Small intestine (tissue), 7 donors: ENCODE data around the gene CCDC142. TPM values are rescaled to one million over a fixed set of nuclear protein-coding genes. Genes with fewer than 3 reads are reported as not detected.

ENCODE experiments used
- DNase-seq, 2 donors: peaks; one replicate each; pipeline versions ENCODE4 v3.0.0 to v3.0.0-alpha.2; 2013
- FAIRE-seq: peaks from 2 replicates; lab custom pipeline; 2012; peaks lifted over from hg19 to GRCh38; lab: Jason Lieb, UNC
- H3K27ac ChIP-seq, 3 donors: one replicate each; pipeline ENCODE4 v1.5.1; 2013; ENCODE audit warnings: low read length in 2 of 3, mild to moderate bottlenecking in 2 of 3, control low read depth in 1 of 3, inconsistent platforms in 1 of 3, low read depth in 1 of 3, moderate library complexity in 1 of 3
- H3K27me3 ChIP-seq, 3 donors: one replicate each; pipeline ENCODE4 v1.6.1; 2013; ENCODE audit warnings: low read length in 3 of 3, inconsistent platforms in 1 of 3; ENCODE audit not compliant: control insufficient read depth in 3 of 3, insufficient read depth in 3 of 3
- H3K36me3 ChIP-seq, 3 donors: one replicate each; pipeline ENCODE4 v1.6.1; 2013; ENCODE audit warnings: low read length in 3 of 3, inconsistent platforms in 1 of 3, low read depth in 1 of 3, mild to moderate bottlenecking in 1 of 3, moderate library complexity in 1 of 3; ENCODE audit not compliant: control insufficient read depth in 3 of 3, insufficient read depth in 2 of 3
- H3K4me1 ChIP-seq, 3 donors: one replicate each; pipeline ENCODE4 v1.6.1; 2013; ENCODE audit warnings: low read length in 2 of 3, inconsistent platforms in 1 of 3, low read depth in 1 of 3, mild to moderate bottlenecking in 1 of 3, moderate library complexity in 1 of 3; ENCODE audit not compliant: control insufficient read depth in 3 of 3, insufficient read depth in 2 of 3
- H3K4me3 ChIP-seq, 3 donors: one replicate each; pipeline ENCODE4 v1.5.1; 2013; ENCODE audit warnings: low read length in 3 of 3, control low read depth in 1 of 3, inconsistent platforms in 1 of 3, low read depth in 1 of 3, mild to moderate bottlenecking in 1 of 3, moderate library complexity in 1 of 3
- H3K9me3 ChIP-seq, 2 donors: one replicate each; pipeline ENCODE4 v1.6.1; 2013; ENCODE audit warnings: low read depth in 1 of 2, low read length in 1 of 2; ENCODE audit not compliant: control insufficient read depth in 2 of 2, insufficient read depth in 1 of 2
- WGBS, 3 donors: extraction: QIAGEN DNeasy Blood & Tissue Kit; methylation state at CpG; one replicate each; pipeline ENCODE4 v1.1.7; 2013; 5-methylcytosine and 5-hydroxymethylcytosine counted together
- polyA plus RNA-seq, 4 donors: library from polyadenylated mRNA; stranded (reverse) in 3 of 4; unstranded in 1 of 4; fragments of 200-250 nt in 3 of 4; fragments of 120-200 nt in 1 of 4; gene quantifications; one replicate each; pipeline versions ENCODE4 v1.2.1 to v1.2.3, GENCODE V29; 2013
- donor health status: healthy with polysubstance abuse.
- donor health status: control.
- donor health status: control.
- donor health status: Bipolar disorder and iron deficiency.
- donor health status: healthy.

The CCDC142 gene
- polyA plus RNA-seq, 4 donors = 4.1 to 21.0 (median 8.4) TPM

GRCh38 chr2:74502720-74503505 lies 20.1 kb upstream of the CCDC142 start:
- FAIRE-seq = no peak
- H3K9me3 ChIP-seq = no peaks in the 10 kb centered on the region
- peak overlapping the region; percentile 62 to 85 (median 82) for H3K4me3 ChIP-seq
- H3K4me1 ChIP-seq = peaks cover 3 to 57% (median 6%) of the 10 kb centered on the region in 3 donors
- peaks cover 0 to 39% (median 0%) of the 10 kb centered on the region in 3 donors for H3K27me3 ChIP-seq
- WGBS, 3 donors = 0 to 2% (median 2%) methylated on average over 62 to 67 of the region's 67 CpGs
- peak; percentile 91 to 94 for DNase-seq
- H3K36me3 ChIP-seq = peaks cover 0 to 29% (median 0%) of the 10 kb centered on the region in 3 donors
- H3K27ac ChIP-seq = peak overlapping the region; percentile 94 to 98 (median 97)

- FAIRE-seq = no peak
- Histone ChIP-seq H3K36me3 (peaks cover 0 to 35% (median 0%) of the 10 kb centered on the region in 3 donors), H3K9me3 (no peaks in the 10 kb centered on the region), H3K4me3 (peak overlapping the region; percentile 62 to 85 (median 82)), H3K27me3 (peaks cover 0 to 46% (median 0%) of the 10 kb centered on the region in 3 donors), H3K27ac (peak overlapping the region; percentile 94 to 98 (median 97)), H3K4me1 (peaks cover 3 to 63% (median 6%) of the 10 kb centered on the region in 3 donors)
- DNase-seq = peak; percentile 88 to 90
- WGBS, 3 donors = 11 to 18% (median 14%) methylated on average over 32 of the region's 32 CpGs
Measured at GRCh38 chr2:74502147-74502719, 19.4 kb upstream of the CCDC142 start.

- WGBS, 3 donors = 60 to 75% (median 74%) methylated on average over 18 of the region's 18 CpGs
- peak overlapping the region in 2 of 3 donors; percentile 82 to 85 for H3K4me3 ChIP-seq
- peaks cover 0 to 49% (median 0%) of the 10 kb centered on the region in 3 donors for H3K27me3 ChIP-seq
- peaks cover 0 to 39% (median 0%) of the 10 kb centered on the region in 3 donors for H3K36me3 ChIP-seq
- no peak for FAIRE-seq
- H3K4me1 ChIP-seq = peaks cover 3 to 64% (median 6%) of the 10 kb centered on the region in 3 donors
- no peak for DNase-seq
- H3K27ac ChIP-seq = peak overlapping the region in 1 of 3 donors; percentile 98
- no peaks in the 10 kb centered on the region for H3K9me3 ChIP-seq
Measured at GRCh38 chr2:74501335-74502071, 18.7 kb upstream of the CCDC142 start.

- Histone ChIP-seq H3K36me3 (peaks cover 0 to 37% (median 0%) of the 10 kb centered on the region in 3 donors), H3K27me3 (peaks cover 0 to 49% (median 0%) of the 10 kb centered on the region in 3 donors), H3K4me3 (peak overlapping the region in 1 of 3 donors; percentile 82), H3K9me3 (no peaks in the 10 kb centered on the region), H3K4me1 (peaks cover 0 to 64% (median under 1%) of the 10 kb centered on the region in 3 donors), H3K27ac (peak overlapping the region in 1 of 3 donors; percentile 82)
- FAIRE-seq (no peak), DNase-seq (no peak)
Measured at GRCh38 chr2:74500578-74500946, 17.8 kb upstream of the CCDC142 start.

GRCh38 chr2:74499940-74500577 lies 17.3 kb upstream of the CCDC142 start:
- Histone ChIP-seq H3K9me3 (no peaks in the 10 kb centered on the region), H3K4me3 (peak overlapping the region in 2 of 3 donors; percentile 59 to 82), H3K4me1 (peaks cover 0 to 59% (median 0%) of the 10 kb centered on the region in 3 donors), H3K36me3 (peaks cover 0 to 37% (median 0%) of the 10 kb centered on the region in 3 donors), H3K27me3 (peaks cover 0 to 49% (median 0%) of the 10 kb centered on the region in 3 donors), H3K27ac (peak overlapping the region in 1 of 3 donors; percentile 82)
- 38 to 52% (median 47%) methylated on average over 15 of the region's 15 CpGs for WGBS, 3 donors
- FAIRE-seq = no peak
- no peak for DNase-seq

- peaks cover 0 to 37% (median 0%) of the 10 kb centered on the region in 3 donors for H3K36me3 ChIP-seq
- H3K27me3 ChIP-seq = peaks cover 0 to 49% (median 0%) of the 10 kb centered on the region in 3 donors
- no peaks in the 10 kb centered on the region for H3K9me3 ChIP-seq
- 2 to 6% (median 3%) methylated on average over 55 to 65 of the region's 65 CpGs for WGBS, 3 donors
- FAIRE-seq = no peak
- DNase-seq = peak; percentile 31 to 74
- peaks cover 0 to 53% (median 0%) of the 10 kb centered on the region in 3 donors for H3K4me1 ChIP-seq
- H3K4me3 ChIP-seq = peak within 1 kb of the TSS; percentile 27 to 82 (median 59)
- H3K27ac ChIP-seq = peak within 1 kb of the TSS; percentile 3 to 82 (median 56)
Measured at GRCh38 chr2:74499267-74499939, 16.6 kb upstream of the CCDC142 start, which contains the start of gene LBX2. Gene LBX2, minus strand, starts transcription at chr2:74499603. Its CDS starts 66 bp downstream, at chr2:74499537.

- DNase-seq (peak; percentile 68 to 76), FAIRE-seq (no peak)
- Histone ChIP-seq H3K4me1 (peaks cover 0 to 48% (median 0%) of the 10 kb centered on the region in 3 donors), H3K36me3 (peaks cover 0 to 37% (median 0%) of the 10 kb centered on the region in 3 donors), H3K4me3 (peak overlapping the region; percentile 27 to 82 (median 59)), H3K27ac (peak overlapping the region; percentile 3 to 82 (median 56)), H3K27me3 (peaks cover 0 to 49% (median 0%) of the 10 kb centered on the region in 3 donors), H3K9me3 (no peaks in the 10 kb centered on the region)
- 2 to 3% (median 2%) methylated on average over 40 to 41 of the region's 41 CpGs for WGBS, 3 donors
Measured at GRCh38 chr2:74498500-74499266, 15.9 kb upstream of the CCDC142 start.
